Upper lobe of left lung (tissue), 4 donors: Measurements from ENCODE around the gene DHRS7C.

Source experiments
- EP300 ChIP-seq, 4 donors: sonication (generic); formaldehyde crosslinking; IDR thresholded peaks; one replicate each; pipeline ENCODE4 v1.5.1; 2017; ENCODE audit warnings: antibody characterized with exemption in 4 of 4, control low read depth in 2 of 4
- POLR2A ChIP-seq, 4 donors: fragments of 450-650 bp; IDR thresholded peaks; one replicate each; pipeline ENCODE4 v1.5.1; 2016 to 2017; ENCODE audit warnings: antibody characterized with exemption in 4 of 4, mild to moderate bottlenecking in 2 of 4
- POLR2AphosphoS5 ChIP-seq, 2 donors: sonication (generic); formaldehyde crosslinking; IDR thresholded peaks; one replicate each; pipeline ENCODE4 v1.5.1; 2017; ENCODE audit warnings: antibody characterized with exemption in 2 of 2
- TF ChIP-seq, protein P1 (sequence below), 6 experiments: fragments of 450-650 bp in 4 of 6; fragments of 200-600 bp in 2 of 6; sonication (generic) in 2 of 6; IDR thresholded peaks; one replicate each; pipeline ENCODE4 v1.5.1; 2016 to 2019; ENCODE audit warnings: antibody characterized with exemption in 6 of 6

DNA sequence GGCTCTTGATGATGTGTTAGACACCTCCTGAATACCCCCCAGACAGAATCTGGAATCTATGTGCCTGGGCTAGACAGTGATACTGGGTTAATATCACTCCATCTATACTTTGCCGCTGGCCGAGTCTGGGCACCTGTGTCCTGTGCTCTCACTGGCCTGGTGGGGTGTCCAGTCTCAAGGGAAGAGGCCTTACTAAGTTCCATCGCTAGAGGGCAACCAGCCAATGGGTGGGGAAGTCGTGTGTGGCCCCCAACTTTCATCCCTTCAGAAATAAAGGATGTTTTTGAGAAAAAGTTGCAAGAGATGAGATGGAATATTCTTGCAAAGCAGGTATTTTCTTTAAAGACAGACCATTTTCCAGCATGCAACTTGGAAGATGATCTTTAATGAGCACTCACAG, 32.7 kb upstream of the DHRS7C start:
- TF ChIP-seq, protein P1, sequence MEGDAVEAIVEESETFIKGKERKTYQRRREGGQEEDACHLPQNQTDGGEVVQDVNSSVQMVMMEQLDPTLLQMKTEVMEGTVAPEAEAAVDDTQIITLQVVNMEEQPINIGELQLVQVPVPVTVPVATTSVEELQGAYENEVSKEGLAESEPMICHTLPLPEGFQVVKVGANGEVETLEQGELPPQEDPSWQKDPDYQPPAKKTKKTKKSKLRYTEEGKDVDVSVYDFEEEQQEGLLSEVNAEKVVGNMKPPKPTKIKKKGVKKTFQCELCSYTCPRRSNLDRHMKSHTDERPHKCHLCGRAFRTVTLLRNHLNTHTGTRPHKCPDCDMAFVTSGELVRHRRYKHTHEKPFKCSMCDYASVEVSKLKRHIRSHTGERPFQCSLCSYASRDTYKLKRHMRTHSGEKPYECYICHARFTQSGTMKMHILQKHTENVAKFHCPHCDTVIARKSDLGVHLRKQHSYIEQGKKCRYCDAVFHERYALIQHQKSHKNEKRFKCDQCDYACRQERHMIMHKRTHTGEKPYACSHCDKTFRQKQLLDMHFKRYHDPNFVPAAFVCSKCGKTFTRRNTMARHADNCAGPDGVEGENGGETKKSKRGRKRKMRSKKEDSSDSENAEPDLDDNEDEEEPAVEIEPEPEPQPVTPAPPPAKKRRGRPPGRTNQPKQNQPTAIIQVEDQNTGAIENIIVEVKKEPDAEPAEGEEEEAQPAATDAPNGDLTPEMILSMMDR (IDR thresholded peaks at IDR 0.05) = no peak
- TF ChIP-seq EP300 (IDR thresholded peaks at IDR 0.05) (no peak), POLR2A (IDR thresholded peaks at IDR 0.05) (no peak), POLR2AphosphoS5 (IDR thresholded peaks at IDR 0.05) (no peak)
